MM.1S (cell line): ENCODE results near the gene KCND3.

ENCODE experiments used
- CTCF ChIP-seq: fragments of 300-600 bp; sonication (generic); IDR thresholded peaks from 2 replicates; pipeline ENCODE4 v1.5.1; 2016; ENCODE audit warnings: antibody characterized with exemption, low read length, mixed read lengths
- EZH2phosphoT487 ChIP-seq: fragments of 300-600 bp; sonication (generic); IDR thresholded peaks from 2 replicates; pipeline ENCODE4 v1.6.1; 2018; ENCODE audit warnings: antibody characterized with exemption, low read length

DNA sequence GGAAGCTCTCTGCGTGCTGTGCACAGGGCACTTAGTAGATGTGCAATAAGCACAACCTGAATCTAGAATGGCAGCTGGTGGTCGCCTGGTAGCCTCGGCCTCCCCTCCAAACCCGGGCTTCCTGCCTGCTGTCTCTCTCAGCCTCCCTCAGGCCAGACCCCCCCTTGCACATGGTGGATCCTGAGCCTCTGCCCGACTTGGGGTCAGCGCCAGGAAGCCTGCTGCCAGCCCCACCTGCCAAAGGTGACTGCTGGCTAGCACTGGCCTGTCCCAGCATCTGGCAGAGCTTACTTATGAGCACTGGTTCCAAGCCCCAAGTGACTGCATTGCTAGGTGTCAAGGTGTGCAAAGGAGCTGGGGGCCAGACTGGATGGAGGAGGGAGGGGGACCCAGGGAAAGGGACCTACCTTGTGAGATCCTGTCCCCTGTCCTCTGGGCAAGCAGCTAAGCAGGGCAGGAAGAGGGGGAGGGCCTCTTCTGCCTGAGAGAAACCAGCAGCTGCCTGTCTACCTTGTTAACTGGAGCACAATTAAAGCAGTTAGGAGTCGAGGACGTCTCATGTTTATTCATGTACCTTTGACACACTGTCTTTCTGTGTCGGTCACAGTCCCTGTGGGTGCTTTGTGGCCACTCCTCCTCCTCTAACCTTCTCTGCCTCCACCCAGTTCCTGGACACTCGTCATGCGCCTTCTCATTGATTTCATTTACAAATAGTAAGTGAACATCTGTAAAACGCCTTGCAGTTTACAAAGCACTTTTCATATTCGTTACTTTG, 132.9 kb downstream of the KCND3 start:
- TF ChIP-seq EZH2phosphoT487 (no peak), CTCF (no peak)
